H1 (cell line): ENCODE measurements around the gene SLC5A8. TPM values are rescaled to one million over a fixed set of nuclear protein-coding genes. Genes with fewer than 3 reads are reported as not detected.

Source experiments
- CTCF ChIA-PET: fragments of 300-600 bp; sonication (Branson Sonifier 250); formaldehyde crosslinking; loops from one replicate; lab custom pipeline; 2021; ENCODE audit not compliant: partially characterized antibody; lab: Charles Lee
- POLR2A ChIA-PET: fragments of 300-600 bp; sonication (Branson Sonifier 250); formaldehyde crosslinking; loops from one replicate; lab custom pipeline; 2021; ENCODE audit warnings: inconsistent platforms; ENCODE audit not compliant: partially characterized antibody; lab: Charles Lee
- DNase-seq, 2 experiments: peaks; one replicate each; pipeline versions ENCODE4 v3.0.0 to v3.0.0-alpha.2; 2010 to 2022; ENCODE audit warnings: low spot score in 2 of 2, low read depth in 1 of 2, mixed read lengths in 1 of 2
- FAIRE-seq: peaks from 2 replicates; lab custom pipeline; 2011; peaks lifted over from hg19 to GRCh38; lab: Jason Lieb, UNC
- H2AFZ ChIP-seq: 2 replicates; pipeline ENCODE4 v1.8.1; 2012; ENCODE audit warnings: low read length, inconsistent platforms
- H2AK5ac ChIP-seq: 2 replicates; pipeline ENCODE4 v1.6.1; 2013; ENCODE audit warnings: low read depth, low read length
- H2BK120ac ChIP-seq: replicated peaks from 2 replicates; pipeline ENCODE3; 2013; ENCODE audit warnings: low read depth, low read length, inconsistent platforms
- H2BK12ac ChIP-seq: 2 replicates; pipeline ENCODE4 v1.6.1; 2013; ENCODE audit warnings: low read depth, low read length
- H2BK15ac ChIP-seq: 2 replicates; pipeline ENCODE4 v1.6.1; 2013; ENCODE audit warnings: low read length
- H2BK20ac ChIP-seq: 2 replicates; pipeline ENCODE4 v1.6.1; 2013; ENCODE audit warnings: low read length
- H2BK5ac ChIP-seq: 2 replicates; pipeline ENCODE4 v1.6.1; 2013; ENCODE audit warnings: low read depth, low read length
- H3K14ac ChIP-seq: 2 replicates; pipeline ENCODE4 v1.6.1; 2013; ENCODE audit warnings: inconsistent platforms; ENCODE audit not compliant: insufficient read length
- H3K18ac ChIP-seq: 2 replicates; pipeline ENCODE4 v1.6.1; 2013; ENCODE audit warnings: low read length; ENCODE audit errors: extremely low read depth
- H3K23ac ChIP-seq: 2 replicates; pipeline ENCODE4 v1.6.1; 2013; ENCODE audit warnings: inconsistent platforms; ENCODE audit not compliant: insufficient read length
- H3K23me2 ChIP-seq: 2 replicates; pipeline ENCODE4 v1.6.1; 2013; ENCODE audit warnings: low read depth, low read length
- H3K27ac ChIP-seq: 2 replicates; pipeline ENCODE4 v1.6.1; 2011; ENCODE audit warnings: low read depth, low read length, inconsistent platforms
- H3K27me3 ChIP-seq, 4 experiments: replicated peaks in 1 of 4; 1 replicate in 1 of 4; 2 replicates in 3 of 4; pipeline versions ENCODE4 v1.6.1 to v1.8.1; 2011 to 2013; ENCODE audit warnings: low read length in 3 of 4, mild to moderate bottlenecking in 3 of 4, inconsistent platforms in 2 of 4, mixed read lengths in 2 of 4, moderate library complexity in 1 of 4; ENCODE audit not compliant: control insufficient read depth in 3 of 4, insufficient read depth in 3 of 4; ENCODE audit errors: extremely low read depth in 1 of 4
- H3K36me3 ChIP-seq, 4 experiments: 2 replicates each; pipeline versions ENCODE4 v1.6.1 to v1.8.1; 2011 to 2013; ENCODE audit warnings: mild to moderate bottlenecking in 4 of 4, low read length in 3 of 4, moderate library complexity in 2 of 4, control low read depth in 1 of 4, inconsistent platforms in 1 of 4; ENCODE audit not compliant: insufficient read depth in 4 of 4, control insufficient read depth in 2 of 4
- H3K4ac ChIP-seq: replicated peaks from 2 replicates; pipeline ENCODE3; 2013; ENCODE audit warnings: low read length, low read depth, mixed read lengths, inconsistent platforms; ENCODE audit not compliant: insufficient read length
- H3K4me1 ChIP-seq, 4 experiments: replicated peaks in 1 of 4; 1 replicate in 1 of 4; 2 replicates in 3 of 4; pipeline versions ENCODE4 v1.6.1 to v1.8.1; 2011 to 2013; ENCODE audit warnings: low read length in 3 of 4, inconsistent platforms in 2 of 4, mixed read lengths in 1 of 4; ENCODE audit not compliant: insufficient read depth in 4 of 4, control insufficient read depth in 3 of 4
- H3K4me2 ChIP-seq, 2 experiments: 2 replicates each; pipeline versions ENCODE4 v1.6.1 to v1.8.1; 2011 to 2013; ENCODE audit warnings: low read depth in 2 of 2, low read length in 2 of 2, control low read depth in 1 of 2, inconsistent platforms in 1 of 2, mild to moderate bottlenecking in 1 of 2; ENCODE audit not compliant: insufficient read depth in 1 of 2
- H3K4me3 ChIP-seq, 4 experiments: fragments of 200-600, 300-600 bp in 1 of 4; sonication (generic), shearing (Covaris generic), sonication (Bioruptor Twin) in 1 of 4; 2 replicates each; pipeline versions ENCODE4 v1.5.1 to v1.8.1; 2011 to 2016; ENCODE audit warnings: low read length in 4 of 4, low read depth in 3 of 4, control low read depth in 2 of 4, inconsistent platforms in 2 of 4, mild to moderate bottlenecking in 2 of 4, mixed read lengths in 1 of 4, moderate library complexity in 1 of 4; ENCODE audit not compliant: insufficient read depth in 2 of 4; ENCODE audit errors: extremely low read depth in 1 of 4
- H3K56ac ChIP-seq: replicated peaks from 2 replicates; pipeline ENCODE3; 2013; ENCODE audit warnings: low read depth, mild to moderate bottlenecking, mixed read lengths, low read length, inconsistent platforms; ENCODE audit not compliant: insufficient read length
- H3K79me1 ChIP-seq: 2 replicates; pipeline ENCODE4 v1.6.1; 2013; ENCODE audit warnings: low read depth, low read length, control low read depth
- H3K79me2 ChIP-seq, 2 experiments: 2 replicates each; pipeline versions ENCODE4 v1.6.1 to v1.8.1; 2012 to 2013; ENCODE audit warnings: low read length in 2 of 2, mild to moderate bottlenecking in 2 of 2, inconsistent platforms in 1 of 2; ENCODE audit not compliant: insufficient read depth in 2 of 2, control insufficient read depth in 1 of 2
- H3K9ac ChIP-seq, 4 experiments: replicated peaks in 1 of 4; 1 replicate in 1 of 4; 2 replicates in 3 of 4; pipeline versions ENCODE4 v1.6.1 to v1.8.1; 2011 to 2013; ENCODE audit warnings: low read depth in 3 of 4, low read length in 3 of 4, control low read depth in 2 of 4, mild to moderate bottlenecking in 2 of 4, moderate library complexity in 2 of 4, inconsistent platforms in 1 of 4; ENCODE audit errors: extremely low read depth in 1 of 4
- H3K9me3 ChIP-seq, 2 experiments: 2 replicates each; pipeline versions ENCODE4 v1.6.1 to v1.8.1; 2012 to 2013; ENCODE audit warnings: mild to moderate bottlenecking in 2 of 2, moderate library complexity in 2 of 2, control low read depth in 1 of 2, inconsistent platforms in 1 of 2, low read depth in 1 of 2, low read length in 1 of 2, mixed read lengths in 1 of 2; ENCODE audit not compliant: insufficient read depth in 2 of 2
- H4K20me1 ChIP-seq, 2 experiments: replicated peaks in 1 of 2; 2 replicates each; pipeline versions ENCODE3 to v1.8.1; 2011 to 2013; ENCODE audit warnings: inconsistent platforms in 2 of 2, low read length in 2 of 2, mild to moderate bottlenecking in 1 of 2; ENCODE audit not compliant: insufficient read depth in 2 of 2, control insufficient read depth in 1 of 2
- H4K5ac ChIP-seq: 2 replicates; pipeline ENCODE4 v1.6.1; 2013; ENCODE audit warnings: low read length, low read depth, mixed read lengths, inconsistent platforms; ENCODE audit not compliant: insufficient read length
- H4K8ac ChIP-seq: 2 replicates; pipeline ENCODE4 v1.8.0; 2013; ENCODE audit warnings: mild to moderate bottlenecking, moderate library complexity, low read length, inconsistent platforms; ENCODE audit not compliant: insufficient read depth; ENCODE audit errors: extremely low read depth
- H4K91ac ChIP-seq: replicated peaks from 2 replicates; pipeline ENCODE3; 2013; ENCODE audit warnings: low read length, mixed read lengths, inconsistent platforms; ENCODE audit not compliant: insufficient read length
- KDM5A ChIP-seq: fragments of 200-600 bp; IDR thresholded peaks from 2 replicates; pipeline ENCODE4 v1.7.1; 2012; ENCODE audit warnings: mild to moderate bottlenecking, low read length, inconsistent platforms, mixed read lengths
- WGBS, 2 experiments: shearing (Covaris generic) in 1 of 2; methylation state at CpG; one replicate each; pipeline versions ENCODE4 v1.1.6 to v1.1.7; 2013 to 2015; ENCODE audit warnings: low lambda C conversion rate in 2 of 2, mixed read lengths in 2 of 2, inconsistent platforms in 1 of 2, low coverage in 1 of 2, missing lambda C conversion rate in 1 of 2; ENCODE audit not compliant: insufficient replicate concordance in 2 of 2, insufficient coverage in 1 of 2, insufficient read length in 1 of 2; ENCODE audit errors: extremely low coverage in 1 of 2, missing lambda C conversion rate in 1 of 2; 5-methylcytosine and 5-hydroxymethylcytosine counted together
- polyA plus RNA-seq, 7 experiments: library from polyadenylated mRNA; depleted of rRNA in 3 of 7; stranded (reverse) in 5 of 7; unstranded in 2 of 7; fragments of >200 nt in 5 of 7; fragments of 200-250 nt in 2 of 7; gene quantifications; 1 replicate in 5 of 7; 2 replicates in 1 of 7; 4 replicates in 1 of 7; pipeline versions ENCODE4 v1.2.1 to v1.2.3, GENCODE V29; 2011 to 2013; ENCODE audit warnings: missing spikeins in 2 of 7, mixed read lengths in 2 of 7
- total RNA-seq: library from RNA; stranded (reverse); fragmentation: NEBNext Ultra II Directional; extraction: Animal tissue kit (Norgen Biotek cat#: 25700); gene quantifications from 2 replicates; pipeline ENCODE4 v1.2.1, GENCODE V29; 2021

The SLC5A8 gene
- total and polyA plus RNA-seq, 2 of the 8 experiments (the other 6 are each of a cell fraction or from before 2014, with no cell fraction given) = 0.11 to 0.21 TPM

GRCh38 chr12:101116911-101117310 lies 93.1 kb downstream of the SLC5A8 start:
- Histone ChIP-seq H2BK5ac (no peak overlapping the region), H3K36me3 (no peaks in the 10 kb centered on the region), H3K9ac (no peak overlapping the region), H3K4me1 (no peaks in the 10 kb centered on the region), H2BK120ac (no peak overlapping the region), H3K9me3 (no peaks in the 10 kb centered on the region), H2BK20ac (no peak overlapping the region), H3K79me1 (no peaks in the 10 kb centered on the region), H3K4ac (no peak overlapping the region), H4K20me1 (no peaks in the 10 kb centered on the region), H3K23me2 (no peaks in the 10 kb centered on the region), H3K56ac (no peak overlapping the region), H2BK12ac (no peak overlapping the region), H2BK15ac (no peak overlapping the region), H3K4me3 (no peak overlapping the region), H4K8ac (no peak overlapping the region), H3K27ac (no peak overlapping the region), H3K23ac (no peak overlapping the region), H3K27me3 (no peaks in the 10 kb centered on the region), H4K5ac (no peak overlapping the region), H3K79me2 (no peaks in the 10 kb centered on the region), H3K18ac (no peak overlapping the region), H3K14ac (no peak overlapping the region), H2AFZ (no peak overlapping the region), H4K91ac (no peak overlapping the region), H3K4me2 (no peak overlapping the region), H2AK5ac (no peak overlapping the region)
- ChIA-PET CTCF (interaction anchor here (0.6 to 1.3 kb wide), 4 partner anchors 190 to 760 kb away, joined by 3 read pairs; partner anchors contain the start of gene SLC17A8), POLR2A (no interaction called here)
- no peak for DNase-seq
- FAIRE-seq = no peak
- 81% methylated on average over 4 of the region's 4 CpGs; no CpG with 5 or more reads in 1 of the 2 experiments for WGBS, 2 experiments
- TF ChIP-seq KDM5A = no peak
